GM18867 (cell line): ENCODE measurements around the gene ARHGEF28.

Experiments used
- ATAC-seq: cut with Tn5 transposase; IDR thresholded peaks from one replicate; pipeline ENCODE4 v1.9.1; 2021; ENCODE audit warnings: mild to moderate bottlenecking, moderate library complexity; ENCODE audit not compliant: unreplicated experiment

Gene ARHGEF28

GRCh38 chr5:73617510-73618279 lies 8.3 kb upstream of the ARHGEF28 start:
- peak; percentile 78 for ATAC-seq

DNA sequence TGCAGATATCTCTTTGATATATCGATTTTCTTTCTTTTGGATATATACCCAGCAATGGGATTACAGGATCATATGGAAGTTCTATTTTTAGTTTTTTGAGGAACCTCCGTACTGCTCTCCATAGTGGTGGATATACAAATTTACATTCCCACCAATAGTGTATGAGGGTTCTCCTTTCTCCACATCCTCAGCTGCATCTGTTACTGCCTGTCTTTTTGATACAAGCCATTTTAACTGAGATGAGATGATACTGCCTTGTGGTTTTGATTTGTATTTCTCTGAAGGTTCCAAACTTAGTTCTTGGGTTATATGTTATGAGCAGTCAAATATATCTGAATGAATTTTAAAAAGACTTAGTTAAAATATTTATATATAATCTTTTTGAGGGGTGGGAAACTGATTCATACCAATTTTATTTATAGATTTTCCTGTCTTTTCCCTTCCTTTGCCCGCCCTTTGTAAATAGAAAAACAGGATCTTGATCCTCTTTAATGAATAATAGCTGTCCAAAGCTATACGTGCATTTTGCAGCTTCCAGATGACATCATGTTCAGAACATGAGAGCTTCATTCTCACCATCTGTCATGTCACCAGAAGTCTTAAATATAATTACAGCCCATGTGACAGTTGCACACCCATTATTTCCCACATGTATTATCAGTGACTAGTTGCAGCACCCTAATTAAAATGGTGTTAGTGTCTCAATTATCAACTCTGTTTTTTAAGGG lies 6.2 kb upstream of the ARHGEF28 start:
- no peak for ATAC-seq

DNA sequence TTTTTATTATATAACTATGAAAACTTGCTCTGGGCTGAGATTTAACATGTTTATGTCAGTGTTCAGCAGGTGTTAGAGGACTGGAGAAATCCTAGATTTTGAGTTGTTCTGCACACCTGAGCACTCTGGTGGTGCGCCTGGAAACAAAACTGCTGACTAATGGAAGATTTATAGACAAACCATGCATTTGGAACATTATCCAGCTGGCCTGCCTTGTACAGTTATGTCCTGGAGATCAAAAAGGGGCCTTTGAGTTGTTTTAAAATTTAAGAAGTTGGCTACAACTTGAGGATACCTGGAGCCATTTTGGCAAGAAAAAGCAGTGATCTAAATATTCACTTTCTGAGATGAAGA lies 5.7 kb upstream of the ARHGEF28 start:
- ATAC-seq = no peak

- ATAC-seq = no peak
Observed at GRCh38 chr5:73623060-73623459, 2.9 kb upstream of the ARHGEF28 start.

DNA sequence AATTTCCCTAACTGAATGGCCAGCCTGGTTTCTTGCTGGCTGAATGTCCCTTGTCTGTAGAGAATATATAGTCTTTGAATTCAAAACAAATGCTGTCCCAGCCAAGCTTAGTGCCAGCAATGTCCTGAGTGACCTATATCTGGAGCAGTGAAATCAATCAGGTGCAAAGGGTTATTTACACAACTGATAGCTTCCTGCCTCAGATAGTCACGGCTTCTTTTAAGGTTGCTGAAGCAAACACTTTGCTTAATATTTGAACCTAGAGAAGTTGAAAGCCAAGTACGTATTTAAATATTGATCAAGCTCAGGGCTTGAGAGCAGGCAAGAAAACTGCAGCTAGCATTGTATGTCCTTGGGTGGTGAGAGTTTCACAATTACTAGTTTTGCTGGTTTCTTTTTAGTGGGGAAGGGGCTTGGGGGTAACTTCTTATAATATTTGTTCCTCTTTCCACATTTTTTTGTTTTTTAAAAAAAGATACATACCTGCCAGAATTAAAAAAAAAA lies 2.0 kb upstream of the ARHGEF28 start:
- no peak for ATAC-seq

- no peak for ATAC-seq
Observed at GRCh38 chr5:73624888-73625287, 1.1 kb upstream of the ARHGEF28 start.

GRCh38 chr5:73625372-73625943 lies 538 bp upstream of the ARHGEF28 start:
- ATAC-seq = no peak

DNA sequence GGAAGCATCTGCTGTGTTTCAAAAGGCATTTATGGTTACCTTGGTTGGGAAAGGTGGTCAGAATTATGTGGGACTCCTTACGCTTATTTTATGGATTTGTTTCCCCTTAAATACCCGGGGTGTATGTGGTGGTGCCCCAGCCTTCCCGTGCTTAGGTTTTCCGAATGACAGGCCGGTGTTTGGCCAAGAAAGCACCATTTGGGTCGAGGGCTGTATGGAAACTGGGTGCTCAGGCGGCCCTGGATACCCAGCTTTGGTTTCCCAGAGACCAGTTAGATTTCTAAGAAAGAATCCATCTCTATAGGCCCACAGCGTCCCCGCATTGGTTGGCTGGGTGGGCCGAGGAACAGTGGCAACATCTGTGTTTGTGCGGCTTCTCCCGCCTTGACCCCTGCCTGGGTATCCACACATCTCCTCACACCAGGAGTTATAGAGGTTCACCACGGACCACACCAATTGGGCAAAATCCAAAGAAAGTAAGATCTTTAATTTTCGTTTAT lies 868 bp downstream of the ARHGEF28 start:
- ATAC-seq = no peak

DNA sequence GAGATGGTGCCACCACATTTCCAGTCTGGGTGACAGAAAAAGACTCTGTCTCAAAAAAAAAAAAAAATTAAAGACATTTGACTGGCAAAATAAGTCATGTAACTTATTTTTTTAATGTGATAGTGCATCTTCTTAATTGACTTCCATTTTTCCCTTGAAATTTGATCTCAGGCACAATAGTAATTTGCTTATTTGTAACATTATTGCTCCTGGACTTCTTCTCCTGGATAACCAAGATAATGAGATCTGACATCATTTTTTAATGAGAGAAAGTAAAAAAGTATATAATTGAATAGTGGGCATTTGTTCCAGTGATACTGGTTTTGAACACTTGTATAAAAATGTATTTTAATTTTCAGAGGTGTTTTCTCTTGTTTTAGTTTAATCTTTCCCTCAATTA lies 3.5 kb downstream of the ARHGEF28 start:
- ATAC-seq = no peak

- no peak for ATAC-seq
Observed at GRCh38 chr5:73630765-73631164, 4.8 kb downstream of the ARHGEF28 start.

GRCh38 chr5:73631500-73631899 lies 5.5 kb downstream of the ARHGEF28 start:
- no peak for ATAC-seq

- no peak for ATAC-seq
Observed at GRCh38 chr5:73633060-73633459, 7.1 kb downstream of the ARHGEF28 start.

- no peak for ATAC-seq
Observed at GRCh38 chr5:73636408-73636807, 10.4 kb downstream of the ARHGEF28 start.

GRCh38 chr5:73637565-73637964 lies 11.6 kb downstream of the ARHGEF28 start:
- no peak for ATAC-seq

DNA sequence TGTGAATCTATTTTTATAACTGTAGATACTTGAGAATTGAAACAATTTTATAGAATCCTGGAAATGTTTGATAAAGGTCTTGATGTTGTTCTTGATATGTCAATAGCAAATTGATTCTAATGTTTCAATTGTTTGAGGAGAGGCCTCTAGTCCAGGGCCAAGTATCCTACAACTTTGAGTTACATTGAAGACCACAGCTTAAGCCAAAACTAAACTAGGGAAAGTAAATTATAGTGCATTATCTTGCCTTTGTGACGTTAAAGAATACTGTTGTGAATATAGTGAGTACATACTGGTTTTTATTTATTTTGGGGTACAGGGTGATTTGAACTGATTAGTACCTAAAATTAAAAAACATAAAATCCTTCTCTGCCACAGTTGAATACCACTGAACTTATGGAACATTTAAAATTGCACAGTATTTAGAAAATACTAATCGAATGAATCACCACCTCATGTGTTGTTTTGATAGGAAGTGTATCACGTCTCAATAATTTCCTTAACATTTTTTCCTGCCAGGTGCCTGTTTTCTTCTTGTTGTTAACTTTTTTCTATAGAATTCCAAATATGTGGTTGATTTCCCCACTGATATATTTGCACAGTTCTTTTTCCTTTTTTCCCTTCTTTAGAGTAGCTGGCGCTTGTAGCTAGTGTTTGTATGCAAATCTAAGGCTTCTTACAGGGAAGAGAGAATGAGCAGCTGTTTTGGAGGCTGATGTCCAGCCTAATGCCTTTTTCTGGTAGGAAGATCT lies 12.5 kb downstream of the ARHGEF28 start:
- ATAC-seq = no peak

DNA sequence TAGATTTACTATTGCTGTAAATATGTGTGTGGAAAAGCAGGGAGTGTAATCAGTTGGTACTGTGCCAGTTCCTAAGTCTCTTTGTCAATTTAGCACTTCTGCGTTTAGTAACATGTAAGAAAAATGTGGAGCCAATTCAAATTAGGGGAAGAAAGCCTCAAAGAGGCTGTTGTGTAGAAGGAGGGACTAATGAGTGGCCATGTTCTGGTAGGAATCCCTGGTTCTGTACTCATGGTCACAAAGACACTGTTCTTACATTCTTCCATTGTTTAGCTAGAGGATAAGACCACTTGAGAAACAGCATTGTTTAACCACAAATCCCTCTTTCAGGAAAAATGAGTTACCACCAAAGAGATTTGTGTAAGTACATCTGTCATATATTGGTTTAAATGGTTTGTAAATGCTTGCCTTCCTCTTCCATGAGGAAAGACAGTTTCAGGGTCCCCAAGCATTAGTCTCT lies 14.9 kb downstream of the ARHGEF28 start:
- no peak for ATAC-seq

DNA sequence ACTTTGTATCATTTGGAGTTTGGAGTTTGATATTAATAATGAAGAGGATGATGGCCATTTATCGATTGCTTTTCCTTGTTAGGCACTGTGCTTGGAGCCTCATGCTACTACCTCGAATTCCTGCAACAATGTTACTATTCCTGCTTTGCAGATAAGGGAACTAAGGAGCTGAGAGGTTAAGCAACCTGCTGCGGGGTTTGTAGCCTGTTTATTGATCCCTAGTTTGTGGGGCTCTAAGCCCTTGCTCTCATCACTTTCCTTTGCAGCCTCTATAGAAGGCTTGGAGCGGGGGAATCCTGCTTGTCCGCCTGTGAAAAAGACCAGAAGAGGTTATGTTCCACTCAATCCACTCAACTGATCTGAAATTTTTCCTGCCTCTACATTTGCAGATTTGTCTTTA lies 15.8 kb downstream of the ARHGEF28 start:
- no peak for ATAC-seq

DNA sequence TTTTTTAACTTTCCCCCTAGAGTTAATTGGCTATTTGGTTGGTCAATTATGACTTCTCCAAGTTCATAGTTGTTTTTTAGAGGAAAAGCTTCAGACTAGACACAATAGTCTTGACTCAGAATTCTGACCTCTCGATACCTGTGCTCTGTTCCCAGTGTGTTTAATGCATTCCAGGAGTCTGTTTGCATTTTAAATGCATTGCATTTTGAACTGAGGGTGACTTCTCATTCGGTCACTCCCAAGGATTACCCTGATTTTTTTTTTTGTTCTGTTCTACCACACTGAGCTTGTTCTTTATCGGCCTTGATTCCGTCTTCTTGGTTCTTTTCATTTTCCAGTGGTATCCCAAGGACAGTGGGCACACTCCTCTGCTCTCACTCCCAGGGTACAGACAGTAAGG lies 16.3 kb downstream of the ARHGEF28 start:
- ATAC-seq = no peak

DNA sequence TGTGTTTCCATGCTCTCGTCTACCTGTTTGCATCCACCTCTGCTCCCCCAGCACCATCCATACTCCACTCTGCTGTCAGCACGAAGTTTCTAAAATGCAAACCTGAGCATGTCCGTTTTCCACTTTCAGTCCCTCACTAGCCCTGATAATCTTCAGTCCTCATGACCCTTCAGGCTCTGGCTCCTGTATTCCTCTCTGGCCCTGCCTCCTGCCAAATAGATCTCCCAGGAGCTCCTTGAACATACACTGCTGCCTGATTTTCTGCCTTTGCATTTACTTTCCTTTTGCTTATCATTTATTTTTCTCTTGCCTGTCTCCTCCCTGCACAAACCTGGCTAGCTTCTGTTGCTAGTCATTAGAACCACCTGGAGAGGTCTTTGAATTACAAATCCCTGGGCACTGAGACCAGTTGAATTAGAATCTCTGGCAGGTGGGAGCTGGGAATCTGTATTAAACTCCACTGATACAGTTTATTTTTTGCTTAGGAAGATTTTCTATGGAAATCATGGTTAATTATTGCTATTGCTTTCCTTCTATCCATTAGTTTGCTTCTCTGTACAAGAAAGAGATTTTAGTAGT lies 18.5 kb downstream of the ARHGEF28 start:
- no peak for ATAC-seq

GRCh38 chr5:73647721-73648120 lies 21.7 kb downstream of the ARHGEF28 start:
- no peak for ATAC-seq

- no peak for ATAC-seq
Observed at GRCh38 chr5:73648515-73648914, 22.5 kb downstream of the ARHGEF28 start.
